HG03066 (cell line): Measurements from ENCODE around the gene TMEM190.
"Not testable (repeated sequence)": the region's sequence is repeated elsewhere in the genome, so short reads cannot be mapped to it uniquely, and the experiment has no call there.

Source experiments
- ATAC-seq: cut with Tn5 transposase; IDR thresholded peaks from one replicate; pipeline ENCODE4 v1.9.1; 2021; ENCODE audit warnings: low read depth; ENCODE audit not compliant: unreplicated experiment

TMEM190 gene

DNA sequence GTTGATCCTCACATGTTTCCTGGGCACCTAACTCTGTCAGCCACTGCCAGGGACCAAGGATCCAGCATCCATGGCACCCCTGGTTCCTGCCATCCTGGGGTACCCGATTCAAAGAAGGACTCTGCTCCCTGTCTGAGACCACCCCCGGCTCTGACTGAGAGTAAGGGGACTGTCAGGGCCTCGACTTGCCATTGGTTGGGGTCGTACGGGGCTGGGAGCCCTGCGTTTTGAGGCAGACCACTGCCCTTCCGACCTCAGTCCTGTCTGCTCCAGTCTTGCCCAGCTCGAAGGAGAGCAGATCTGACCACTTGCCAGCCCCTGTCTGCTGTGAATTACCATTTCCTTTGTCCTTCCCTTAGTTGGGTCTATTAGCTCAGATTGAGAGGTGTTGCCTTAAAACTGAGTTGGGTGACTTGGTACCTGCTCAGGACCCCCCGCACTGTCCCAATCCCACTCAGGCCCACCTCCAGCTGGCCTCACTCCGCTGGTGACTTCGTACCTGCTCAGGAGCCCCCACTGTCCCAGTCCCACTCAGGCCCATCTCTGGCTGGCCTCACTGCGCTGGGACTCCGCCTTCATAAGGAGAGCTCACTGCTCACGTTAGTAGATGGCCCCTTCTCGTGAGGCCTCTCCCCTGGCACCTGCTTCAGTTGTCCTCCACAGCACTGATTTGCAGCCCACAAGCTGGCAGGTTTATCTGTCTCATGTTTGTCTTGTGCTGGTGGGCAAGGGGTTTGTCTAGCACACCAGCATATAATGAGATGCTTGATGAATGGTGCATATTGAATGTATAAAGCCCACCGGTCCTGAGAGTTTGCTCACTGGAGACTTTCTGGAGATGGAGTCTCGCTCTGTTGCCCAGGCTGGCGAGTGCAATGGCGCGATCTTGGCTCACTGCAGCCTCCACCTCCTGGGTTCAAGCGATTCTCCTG is 13.0 kb downstream of the TMEM190 start:
- ATAC-seq: no peak

DNA sequence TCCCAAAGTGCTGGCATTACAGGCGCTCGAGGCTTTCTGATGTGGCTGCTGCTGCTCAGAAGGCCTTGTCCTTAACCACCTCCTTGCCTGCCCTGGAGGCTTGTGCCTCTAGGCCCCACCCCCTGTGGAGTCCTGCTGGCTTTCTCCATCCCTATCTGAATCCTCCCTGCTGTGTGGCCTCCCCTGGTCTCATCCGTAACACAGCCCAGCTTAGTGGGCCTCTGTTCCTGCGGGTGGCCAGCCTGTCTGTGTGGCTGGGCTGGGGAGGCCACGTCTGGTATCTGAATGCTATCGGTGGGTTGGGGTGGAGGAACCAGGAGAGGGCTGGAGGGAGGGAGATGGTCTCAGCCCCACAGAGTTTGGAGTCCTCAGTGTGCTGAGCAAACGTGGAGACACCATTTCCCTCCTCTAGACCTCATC is 13.8 kb downstream of the TMEM190 start:
- ATAC-seq: no peak

DNA sequence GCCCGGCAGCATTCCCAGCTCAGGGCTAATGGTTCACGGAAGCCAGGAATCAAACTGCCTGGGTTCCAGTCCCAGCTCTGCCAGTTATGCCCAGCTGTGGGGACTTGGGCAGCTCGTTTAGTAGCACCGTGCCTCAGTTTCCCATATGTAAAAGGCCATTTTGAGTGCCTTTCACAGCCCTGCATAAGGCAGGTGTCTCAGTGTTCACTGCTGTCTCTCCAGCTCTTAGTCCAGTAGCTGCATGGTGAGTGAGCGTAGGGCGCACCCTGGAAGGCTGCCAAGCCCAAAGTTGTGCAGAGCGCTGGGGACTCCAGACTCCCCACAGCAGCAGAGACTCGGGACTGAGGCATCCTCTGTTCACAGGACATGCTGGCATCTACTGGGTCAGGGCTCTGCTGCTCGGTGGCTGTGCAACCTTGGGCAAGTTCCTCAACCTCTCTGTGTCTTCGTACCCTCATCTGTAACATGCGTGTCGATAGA is 14.6 kb downstream of the TMEM190 start:
- ATAC-seq: no peak

DNA sequence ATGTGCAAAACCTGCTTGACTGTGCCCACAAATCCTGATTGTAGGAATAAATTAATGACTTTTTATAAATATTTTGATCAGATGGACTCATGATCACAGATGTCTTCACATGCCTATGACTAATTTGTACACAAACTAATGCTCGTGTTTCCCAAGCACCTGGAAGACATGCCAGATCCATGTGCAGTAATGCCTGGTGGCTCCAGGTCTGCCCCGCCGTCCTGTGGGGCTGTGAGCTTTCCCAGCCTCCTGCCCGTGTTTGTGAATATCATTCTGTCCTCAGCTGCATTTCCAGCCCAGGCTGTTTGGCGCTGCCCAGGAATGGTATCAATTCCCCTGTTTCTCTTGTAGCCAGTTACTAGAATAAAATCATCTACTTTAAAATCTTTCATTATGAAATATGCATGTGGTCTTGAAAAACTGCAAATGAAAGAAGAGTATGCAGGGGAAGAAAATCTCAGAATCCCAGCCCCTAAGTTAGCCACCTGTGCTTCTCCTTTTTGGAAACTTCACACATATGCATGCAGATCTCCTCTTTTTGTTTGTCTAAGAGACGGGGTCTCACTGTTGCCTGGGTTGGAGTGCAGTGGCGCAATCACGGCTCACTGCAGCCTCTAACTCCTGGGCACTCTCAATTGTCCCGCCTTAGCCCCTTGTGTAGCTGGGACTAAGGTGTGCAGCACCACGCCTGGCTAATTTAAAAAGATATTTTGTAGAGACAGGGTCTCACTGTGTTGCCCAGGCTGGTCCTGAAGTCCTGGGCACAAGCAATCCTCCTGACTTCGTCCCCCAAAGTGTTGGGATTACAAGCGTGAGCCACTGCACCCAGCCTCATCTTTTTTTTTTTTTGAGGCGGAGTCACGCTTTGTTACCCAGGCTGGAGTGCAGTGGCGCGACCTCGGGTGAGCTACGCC is 15.3 kb downstream of the TMEM190 start:
- ATAC-seq: no peak

DNA sequence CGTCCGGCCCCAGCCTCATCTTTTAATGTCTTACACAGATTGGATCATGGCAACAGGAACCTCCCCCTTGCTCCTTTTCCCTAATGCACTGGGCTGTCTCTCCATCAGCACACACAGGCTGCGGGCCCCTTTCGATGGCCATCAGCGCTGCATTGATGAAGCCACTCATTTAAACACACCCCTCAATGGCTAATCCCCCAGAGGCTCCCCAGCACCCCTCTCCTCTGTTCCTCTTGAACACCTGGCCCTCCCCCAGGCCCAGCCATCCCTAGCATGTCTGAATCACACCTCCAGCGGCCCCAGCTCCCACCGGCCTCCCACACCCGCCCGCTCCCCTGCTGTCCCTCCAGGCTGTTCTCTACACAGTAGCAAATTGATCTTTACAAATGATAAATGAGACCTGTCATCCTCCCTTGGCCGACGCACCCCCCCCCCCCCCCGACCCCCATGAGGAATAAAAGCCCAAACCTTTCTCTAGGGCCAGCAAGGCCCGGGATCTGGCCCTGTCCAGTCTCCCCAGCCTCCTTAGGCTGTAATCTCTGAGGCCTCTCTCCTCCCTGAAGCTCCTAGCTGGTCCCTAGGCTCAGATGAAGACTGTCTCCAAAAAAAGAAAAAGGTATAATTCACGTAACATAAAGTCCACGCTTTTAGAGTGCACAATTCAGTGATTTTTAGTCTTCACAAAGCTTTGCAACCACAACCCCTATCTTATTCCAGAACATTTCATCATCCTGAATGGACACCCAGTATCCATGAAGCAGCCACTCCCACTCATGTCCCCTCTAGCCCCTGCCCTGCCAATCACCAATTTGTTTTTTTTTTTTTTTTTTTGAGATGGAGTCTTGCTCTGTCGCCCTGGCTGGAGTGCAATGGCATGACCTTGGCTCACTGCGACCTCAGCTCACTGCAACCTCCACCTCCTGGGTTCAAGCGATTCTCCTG is 16.5 kb downstream of the TMEM190 start:
- ATAC-seq: no peak

DNA sequence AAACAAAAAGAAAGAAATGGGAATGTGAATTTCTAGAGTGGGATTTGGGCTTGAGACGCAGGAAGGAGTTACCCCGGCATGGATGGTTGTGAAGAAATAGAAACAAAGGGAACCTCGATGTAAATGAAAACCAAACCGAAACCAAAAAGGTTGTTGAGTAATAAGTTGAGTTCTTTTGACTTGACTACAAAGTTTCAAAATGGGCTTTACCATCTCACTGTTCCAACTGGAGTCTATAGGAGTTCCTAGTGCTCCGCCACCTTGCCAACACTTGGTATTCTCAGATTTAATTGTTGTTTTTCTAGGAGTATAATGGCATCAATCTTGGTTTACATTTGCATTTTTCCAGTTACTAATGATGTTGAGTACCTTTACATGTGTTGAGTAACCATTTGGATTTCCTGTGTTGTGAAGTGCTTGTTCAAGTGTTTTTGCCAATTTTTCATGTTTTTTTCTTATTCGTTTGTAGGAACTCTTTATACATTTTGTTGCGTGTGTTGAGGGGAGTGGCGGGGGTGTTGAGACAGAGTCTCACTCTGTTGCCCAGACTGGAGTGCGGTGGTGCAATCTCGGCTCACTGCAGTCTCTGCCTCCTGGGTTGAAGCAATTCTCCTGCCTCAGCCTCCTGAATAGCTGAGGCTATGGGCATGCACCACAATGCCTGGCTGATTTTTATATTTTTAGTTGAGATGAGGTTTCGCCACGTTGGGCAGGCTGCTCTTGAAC is 21.7 kb downstream of the TMEM190 start:
- no peak for ATAC-seq

DNA sequence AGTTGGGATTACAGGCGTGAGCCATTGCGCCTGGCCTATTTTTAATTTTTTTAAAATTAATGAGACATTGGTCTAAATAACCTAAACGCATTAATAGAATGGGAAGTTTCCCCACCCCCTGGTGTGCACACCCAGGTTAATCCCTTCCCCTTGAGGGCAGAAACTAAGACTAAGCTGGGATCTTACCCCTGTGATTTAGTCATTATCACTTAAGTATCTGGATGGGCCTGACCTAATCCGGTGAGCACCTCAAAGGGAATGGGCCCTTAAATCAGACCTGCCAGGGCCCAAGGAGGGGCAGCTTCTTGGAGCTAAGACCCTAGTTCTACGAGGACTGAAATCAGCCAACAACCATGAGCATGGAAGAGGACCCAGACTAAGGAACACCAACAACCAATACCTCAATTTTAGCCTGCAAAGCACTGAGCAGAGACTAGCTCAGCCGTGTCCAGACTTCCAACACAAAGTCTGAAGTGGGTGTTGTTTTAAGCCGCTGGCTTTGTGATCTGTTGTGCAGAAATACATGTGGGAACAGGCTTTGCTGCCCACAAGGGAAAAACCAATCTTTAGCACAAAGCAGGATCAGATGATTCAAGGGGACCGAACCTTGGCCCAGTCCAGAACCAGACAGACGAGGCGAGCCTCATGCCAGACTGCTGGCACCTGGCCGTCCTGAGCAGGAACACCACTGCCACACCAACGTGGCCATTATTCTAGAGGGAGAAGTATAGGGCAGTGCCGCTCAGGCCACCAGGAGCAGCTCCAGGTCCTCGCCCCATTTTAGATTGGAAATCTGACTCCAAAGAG is 23.9 kb downstream of the TMEM190 start:
- ATAC-seq: no peak

DNA sequence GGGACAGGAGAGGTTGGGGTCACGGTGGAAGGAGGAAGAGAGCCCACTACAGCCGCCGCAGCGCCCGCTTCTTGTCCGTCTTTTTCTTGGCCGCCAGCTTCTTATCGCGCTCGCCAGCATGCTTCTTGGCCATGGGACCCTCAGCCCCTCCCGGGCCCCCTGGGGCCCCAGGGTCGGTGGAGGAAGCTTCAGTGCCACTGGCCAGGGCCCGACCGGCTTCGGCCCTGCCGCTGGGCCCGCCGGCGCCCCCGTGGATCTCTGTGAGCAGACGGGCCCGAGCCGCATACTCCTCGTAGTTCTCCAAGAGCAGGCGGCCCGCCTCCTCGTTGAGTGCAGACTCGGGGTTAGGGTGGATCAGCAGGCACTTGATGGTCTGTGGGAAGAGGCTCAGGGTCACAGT is 24.8 kb downstream of the TMEM190 start:
- not testable (repeated sequence) for ATAC-seq

DNA sequence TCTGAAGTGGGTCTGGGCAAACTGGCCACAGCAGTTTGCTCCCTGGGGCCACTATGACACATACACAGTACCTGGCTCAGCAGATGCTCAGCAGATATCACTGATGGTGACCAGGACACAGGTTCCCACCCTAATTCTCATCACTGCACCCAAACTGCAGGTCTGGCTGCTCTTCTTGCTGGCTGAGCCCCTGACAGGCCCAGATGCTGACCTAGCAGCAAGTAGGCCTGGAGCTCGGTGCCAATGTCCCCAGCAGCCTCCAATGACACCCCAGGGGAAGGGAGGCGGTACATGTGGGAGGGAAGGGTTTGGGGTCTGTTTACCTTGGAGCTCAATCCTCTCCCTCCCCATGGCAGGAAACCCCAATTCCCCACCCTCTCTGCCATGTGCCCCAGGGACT is 25.9 kb downstream of the TMEM190 start:
- ATAC-seq: no peak

DNA sequence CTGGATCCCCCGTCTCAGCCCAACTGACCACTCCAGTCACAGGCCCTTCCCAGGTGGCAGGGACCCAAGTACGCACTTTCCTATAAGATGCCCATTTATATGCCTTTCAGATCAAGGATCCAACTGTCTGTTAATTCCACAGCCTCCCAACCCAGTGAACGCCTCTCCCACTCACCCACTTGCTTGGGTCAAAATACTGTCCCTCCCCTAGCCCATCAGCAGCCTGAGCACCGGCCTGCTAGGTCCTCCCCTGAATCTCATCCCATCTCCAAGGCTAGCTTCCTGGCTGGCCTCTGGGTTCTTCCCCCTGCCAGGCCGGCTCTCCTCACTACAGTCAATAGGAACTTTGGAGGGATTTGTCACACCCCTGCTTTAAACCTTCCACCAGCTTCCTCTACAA is 29.0 kb downstream of the TMEM190 start:
- ATAC-seq: no peak

DNA sequence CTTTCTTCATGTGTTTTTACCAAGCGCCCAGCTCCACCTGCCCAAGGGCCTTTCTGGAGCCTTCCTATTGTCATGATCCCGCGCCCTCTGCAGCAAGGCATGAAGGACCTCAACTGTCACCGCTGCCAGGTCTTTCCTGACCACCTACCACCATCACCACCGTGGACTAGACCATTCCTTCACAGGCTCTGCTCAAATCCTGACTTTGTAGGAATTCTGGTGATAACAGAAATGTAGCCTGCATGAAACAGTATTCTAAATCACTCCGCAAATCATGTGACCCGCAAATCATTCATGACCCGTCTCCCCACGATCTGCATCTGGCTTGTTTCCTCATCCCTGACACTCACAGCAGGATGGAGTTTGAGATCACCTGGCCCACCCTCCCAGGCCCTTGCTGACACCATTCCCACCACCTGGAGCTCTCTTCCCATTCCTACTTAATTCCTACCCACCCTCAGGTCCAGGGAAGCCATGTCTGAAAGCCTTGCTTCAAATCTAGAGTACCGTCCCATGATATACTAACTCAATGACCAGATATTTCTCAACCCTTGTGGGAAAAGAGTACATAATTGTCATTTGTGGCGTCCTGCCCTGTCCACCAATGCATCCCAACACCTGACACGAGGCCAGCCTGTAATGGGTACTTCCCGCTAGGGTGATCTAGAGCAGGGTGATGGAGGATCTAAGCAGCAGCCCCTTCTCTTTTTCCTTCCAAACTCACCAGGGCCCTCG is 29.6 kb downstream of the TMEM190 start:
- no peak for ATAC-seq

DNA sequence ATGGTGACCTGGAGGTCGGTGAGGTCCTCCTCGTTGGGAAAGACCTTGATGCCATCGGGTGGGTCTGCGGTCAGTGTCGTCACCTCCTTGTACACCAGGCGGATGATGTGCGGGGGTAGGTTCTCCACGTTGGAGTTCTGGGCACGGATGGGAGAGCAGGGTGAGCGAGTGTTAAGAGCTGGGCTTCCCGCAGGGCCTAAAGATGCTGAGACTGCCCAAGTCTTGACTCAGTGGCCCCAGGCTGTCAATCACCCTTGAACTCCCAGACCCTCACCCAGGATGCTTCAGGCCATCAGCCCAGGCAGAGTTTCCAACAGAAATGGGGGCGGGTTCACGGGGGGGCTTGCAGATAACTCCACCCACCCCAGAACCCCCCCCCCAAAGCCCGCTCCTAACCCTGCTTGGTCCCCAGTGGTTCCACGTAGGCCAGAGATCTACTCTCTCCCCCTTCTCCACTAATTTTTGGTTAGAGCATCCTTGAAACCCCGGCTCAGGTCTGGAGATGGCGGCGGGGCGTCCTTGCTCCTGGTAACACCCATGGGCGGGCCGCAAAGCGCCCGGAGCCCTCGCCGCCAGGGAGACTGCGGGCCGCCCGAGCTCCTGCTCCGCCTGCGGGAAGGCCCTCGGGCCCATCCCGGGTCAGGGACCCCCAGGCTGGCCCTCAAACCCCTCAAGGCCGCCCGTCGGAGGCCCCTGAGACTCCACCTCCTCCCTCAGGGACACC is 30.4 kb downstream of the TMEM190 start:
- no peak for ATAC-seq

DNA sequence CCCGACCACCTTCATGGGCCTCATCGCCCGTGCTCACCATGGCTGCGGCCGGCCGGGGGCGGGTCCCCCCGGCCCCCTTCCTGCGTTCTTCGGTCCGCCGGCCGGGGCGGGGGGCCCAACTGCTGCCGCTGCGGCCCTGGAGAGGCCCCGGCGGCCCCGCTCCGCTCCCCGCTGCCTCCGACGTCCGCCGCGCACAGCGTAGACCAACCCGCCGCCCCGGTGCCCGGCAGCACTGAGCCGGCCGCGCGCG is 30.8 kb downstream of the TMEM190 start, which contains the start of gene UBE2S:
TSS of gene UBE2S (minus strand) at position 239 of the 250 bp plus-strand sequence. CDS start at position 40, 199 bp downstream.
- ATAC-seq: not testable (repeated sequence)

DNA sequence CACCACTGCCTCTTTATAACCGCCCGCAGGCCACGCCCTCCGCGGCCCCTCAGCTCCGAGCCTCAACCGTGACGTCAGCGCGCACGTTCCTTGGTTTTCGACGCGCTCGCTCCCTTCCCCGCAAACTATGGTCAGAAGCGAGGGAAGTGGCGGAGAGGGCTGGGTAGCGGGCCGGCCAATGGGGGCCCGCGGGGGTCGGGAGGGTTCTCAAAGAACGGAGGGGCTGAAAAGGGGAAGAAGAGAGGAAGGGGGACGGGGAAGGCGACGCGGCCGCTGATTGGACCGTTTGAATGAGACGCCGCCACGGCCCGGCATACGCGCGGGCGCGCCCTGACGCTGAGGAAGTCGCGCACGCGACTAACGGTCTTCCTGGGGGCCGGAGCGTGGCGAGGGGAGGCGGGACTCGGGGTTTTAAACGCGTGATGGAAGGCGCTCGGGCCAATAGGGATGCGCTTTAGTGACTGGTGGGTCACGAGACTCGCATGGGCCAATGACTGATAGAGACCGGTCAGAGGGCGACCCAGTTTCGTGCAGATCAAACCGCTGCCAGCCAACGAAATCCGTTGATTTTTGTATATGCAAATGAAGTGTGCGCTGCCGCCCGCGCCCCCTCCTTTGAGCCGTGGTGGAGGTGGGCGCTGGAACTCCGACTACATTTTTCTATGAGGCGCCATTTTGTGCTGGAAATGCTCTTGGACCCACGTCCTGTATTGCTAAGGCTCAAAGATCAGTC is 31.3 kb downstream of the TMEM190 start:
- peak; percentile 84 for ATAC-seq

DNA sequence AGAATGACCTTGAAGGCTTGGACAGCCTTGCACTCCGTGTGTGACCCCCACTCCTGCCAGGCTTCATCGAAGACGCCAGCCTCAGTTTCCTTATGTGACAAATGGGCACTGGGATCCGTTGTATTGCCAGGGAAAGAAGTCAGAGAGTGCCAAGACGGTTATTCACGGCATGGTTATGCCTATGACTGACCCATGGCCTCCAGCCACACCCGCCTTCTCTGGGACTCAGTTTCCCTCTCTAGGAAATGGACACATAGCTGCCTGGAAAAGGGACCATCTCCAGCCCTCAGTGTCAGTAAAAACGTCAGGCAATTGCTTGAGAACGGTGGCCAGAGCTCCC is 31.9 kb downstream of the TMEM190 start:
- no peak for ATAC-seq

DNA sequence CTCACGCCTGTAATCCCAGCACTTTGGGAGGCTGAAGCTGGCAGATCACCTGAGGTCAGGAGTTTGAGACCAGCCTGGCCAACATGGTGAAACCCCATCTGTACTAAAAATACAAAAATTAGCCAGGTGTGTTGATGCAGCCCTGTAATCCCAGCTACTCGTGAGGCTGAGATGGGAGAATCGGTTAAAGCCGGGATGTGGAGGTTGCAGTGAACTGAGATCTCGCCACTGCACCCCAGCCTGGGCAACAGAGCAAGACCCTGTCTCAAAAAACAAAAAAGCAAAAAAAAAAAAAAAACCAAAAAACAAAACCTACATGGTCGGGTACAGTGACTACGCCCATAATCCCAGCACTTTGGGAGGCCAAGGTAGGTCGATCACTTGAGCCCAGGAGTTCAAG is 32.6 kb downstream of the TMEM190 start:
- not testable (repeated sequence) for ATAC-seq

DNA sequence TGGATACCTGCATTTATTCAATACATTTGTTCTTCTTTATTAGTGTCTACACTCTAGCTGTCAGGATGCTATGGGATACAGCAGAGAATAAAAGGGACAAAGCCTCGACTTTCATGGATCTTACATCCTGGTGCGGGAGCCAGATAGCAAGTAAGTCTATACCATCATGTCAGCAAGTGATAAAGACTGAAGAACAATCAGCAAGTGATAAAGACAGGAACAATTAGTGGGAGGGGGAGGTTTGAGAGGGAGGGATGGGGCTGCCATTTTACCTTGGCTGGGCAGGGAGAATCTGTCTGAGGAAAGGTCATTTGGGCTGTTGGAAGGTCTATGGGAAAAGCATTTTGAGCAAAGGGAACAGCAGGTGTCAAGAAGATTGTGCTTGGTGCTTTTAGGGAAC is 33.5 kb downstream of the TMEM190 start:
- no peak for ATAC-seq
